ENCODE data around the gene POLE. TPM values are rescaled to one million over a fixed set of nuclear protein-coding genes. Genes with fewer than 3 reads are reported as not detected.

POLE gene
- total RNA-seq, 4 donors from 2014 or later: 25.8 to 66.0 (median 36.9) TPM

- WGBS, 2 donors: 93 to 94% methylated on average over 37 of the region's 37 CpGs
- no peak overlapping the region for H3K4me3 ChIP-seq (ENCODE audit: low read depth, poor library complexity, severe bottlenecking)
- intact Hi-C loops (cut with DNase I; ENCODE audit: low total_unique reads): no loop called here
- DNase-seq (ENCODE audit: low spot score in 2 of 2): no peak
- TF ChIP-seq CTCF (IDR thresholded peaks at IDR 0.05) (no peak), POLR2A (IDR thresholded peaks at IDR 0.05) (no peak)
Measured at GRCh38 chr12:132727091-132727794, 40.1 kb upstream of the POLE start.

GRCh38 chr12:132726386-132726785 is 39.2 kb upstream of the POLE start:
- WGBS, 2 donors: 94 to 96% methylated on average over 12 of the region's 12 CpGs

GRCh38 chr12:132724506-132725241 is 37.5 kb upstream of the POLE start:
- WGBS, 2 donors: 79 to 82% methylated on average over 15 to 30 of the region's 30 CpGs
- H3K4me3 ChIP-seq (ENCODE audit: low read depth, poor library complexity, severe bottlenecking): no peak overlapping the region
- intact Hi-C loops (cut with DNase I; ENCODE audit: low total_unique reads): no loop called here
- TF ChIP-seq POLR2A (IDR thresholded peaks at IDR 0.05) (no peak), CTCF (IDR thresholded peaks at IDR 0.05) (no peak)
- DNase-seq (ENCODE audit: low spot score in 2 of 2): no peak

More at GRCh38 chr12:132726386-132726785, 39.2 kb upstream of the POLE start:
- no peak for DNase-seq (ENCODE audit: low spot score in 2 of 2)
- intact Hi-C loops (cut with DNase I; ENCODE audit: low total_unique reads): no loop called here
- TF ChIP-seq POLR2A (IDR thresholded peaks at IDR 0.05) (no peak), CTCF (IDR thresholded peaks at IDR 0.05) (no peak)
- H3K4me3 ChIP-seq (ENCODE audit: low read depth, poor library complexity, severe bottlenecking): no peak overlapping the region

DNA sequence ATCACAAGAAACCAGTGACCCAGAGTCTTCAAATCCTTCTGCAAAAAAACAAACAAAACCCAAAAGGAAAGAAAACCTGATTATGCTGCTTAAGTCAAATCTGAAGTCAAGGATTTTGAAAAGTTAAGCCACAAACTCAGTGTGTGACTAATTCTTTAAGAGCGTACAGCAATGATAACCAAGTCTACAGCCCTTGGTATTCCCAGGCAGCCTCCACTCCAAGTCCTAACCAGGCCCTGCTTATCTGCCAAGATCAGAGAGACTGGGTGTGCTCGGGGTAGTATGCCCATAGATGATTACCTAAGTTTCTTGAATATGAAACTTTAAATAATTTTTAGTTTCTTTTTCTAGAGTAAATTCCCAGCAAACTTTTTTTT is 36.6 kb upstream of the POLE start:
- TF ChIP-seq CTCF (IDR thresholded peaks at IDR 0.05) (no peak), POLR2A (IDR thresholded peaks at IDR 0.05) (no peak)

DNA sequence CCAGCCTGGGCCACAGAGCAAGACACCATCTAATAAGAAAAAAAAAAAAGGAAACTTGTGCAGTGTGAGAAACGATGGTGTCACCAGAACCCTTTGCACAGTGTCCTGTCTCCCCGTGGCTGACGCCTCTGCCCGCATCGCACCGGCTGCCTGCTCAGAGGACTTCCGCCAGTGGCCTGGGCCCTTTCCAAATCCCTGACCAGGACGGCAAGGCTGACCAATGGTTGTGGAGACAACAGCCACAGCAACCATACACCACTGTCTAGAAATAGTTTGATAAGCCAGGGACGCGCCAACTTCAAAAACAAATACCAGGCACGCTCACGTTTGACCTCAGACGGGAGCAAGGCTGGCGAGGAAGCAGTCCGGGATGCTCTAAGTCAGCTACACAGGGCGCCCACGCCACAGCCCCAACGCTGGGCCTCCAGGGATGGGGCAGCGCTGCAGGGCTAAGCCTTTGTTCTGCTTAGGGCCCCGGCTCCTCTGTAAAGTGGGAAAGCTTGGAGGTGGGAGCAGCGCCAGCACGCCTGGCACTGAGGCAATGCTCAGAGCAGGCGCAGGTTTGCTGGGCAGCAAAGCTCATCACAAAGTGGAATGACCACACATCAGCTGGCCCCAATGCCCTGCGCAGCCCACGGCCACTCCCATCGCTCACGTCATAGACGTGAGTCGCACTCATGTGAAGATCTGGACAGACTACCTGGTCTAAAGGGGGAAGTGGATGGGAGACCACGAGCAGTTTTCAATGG is 36.0 kb upstream of the POLE start:
- intact Hi-C loops (cut with DNase I; ENCODE audit: low total_unique reads): no loop called here
- DNase-seq (ENCODE audit: low spot score in 2 of 2): no peak
- WGBS, 2 donors: 91 to 93% methylated on average over 30 of the region's 30 CpGs
- no peak for TF ChIP-seq POLR2A (IDR thresholded peaks at IDR 0.05)
- TF ChIP-seq CTCF (IDR thresholded peaks at IDR 0.05): no peak
- no peak overlapping the region for H3K4me3 ChIP-seq (ENCODE audit: low read depth, poor library complexity, severe bottlenecking)

More for the DNA sequence above, 36.6 kb upstream of the POLE start:
- 82 to 98% methylated on average over 2 of the region's 2 CpGs for WGBS, 2 donors
- no peak overlapping the region for H3K4me3 ChIP-seq (ENCODE audit: low read depth, poor library complexity, severe bottlenecking)
- intact Hi-C loops (cut with DNase I; ENCODE audit: low total_unique reads): no loop called here
- DNase-seq (ENCODE audit: low spot score in 2 of 2): no peak

All from lower leg skin (tissue), 4 donors.